OCI-LY7 (cell line): Measurements from ENCODE around the gene TRABD2B.

Experiments
- CTCF ChIP-seq: fragments of 200-600 bp; sonication (generic); conservative IDR thresholded peaks from 2 replicates; pipeline ENCODE4 v1.5.1; 2014; ENCODE audit warnings: mild to moderate bottlenecking, antibody characterized with exemption, low read length, moderate library complexity, mixed read lengths
- EZH2phosphoT487 ChIP-seq: fragments of 200-600 bp; sonication (generic); IDR thresholded peaks from 2 replicates; pipeline ENCODE4 v1.6.1; 2018; ENCODE audit warnings: low read depth, borderline replicate concordance, mild to moderate bottlenecking, mixed run types, antibody characterized with exemption, low read length, moderate library complexity, mixed read lengths

- TF ChIP-seq CTCF (no peak), EZH2phosphoT487 (no peak)
Observed at GRCh38 chr1:48005253-48006117, 8.3 kb upstream of the TRABD2B start.
